Measurements from ENCODE around the gene KCTD17.

GRCh38 chr22:37069319-37069718, 17.8 kb downstream of the KCTD17 start:
- no peak for TF ChIP-seq POLR2A (IDR thresholded peaks at IDR 0.05)
- TF ChIP-seq, protein P1, sequence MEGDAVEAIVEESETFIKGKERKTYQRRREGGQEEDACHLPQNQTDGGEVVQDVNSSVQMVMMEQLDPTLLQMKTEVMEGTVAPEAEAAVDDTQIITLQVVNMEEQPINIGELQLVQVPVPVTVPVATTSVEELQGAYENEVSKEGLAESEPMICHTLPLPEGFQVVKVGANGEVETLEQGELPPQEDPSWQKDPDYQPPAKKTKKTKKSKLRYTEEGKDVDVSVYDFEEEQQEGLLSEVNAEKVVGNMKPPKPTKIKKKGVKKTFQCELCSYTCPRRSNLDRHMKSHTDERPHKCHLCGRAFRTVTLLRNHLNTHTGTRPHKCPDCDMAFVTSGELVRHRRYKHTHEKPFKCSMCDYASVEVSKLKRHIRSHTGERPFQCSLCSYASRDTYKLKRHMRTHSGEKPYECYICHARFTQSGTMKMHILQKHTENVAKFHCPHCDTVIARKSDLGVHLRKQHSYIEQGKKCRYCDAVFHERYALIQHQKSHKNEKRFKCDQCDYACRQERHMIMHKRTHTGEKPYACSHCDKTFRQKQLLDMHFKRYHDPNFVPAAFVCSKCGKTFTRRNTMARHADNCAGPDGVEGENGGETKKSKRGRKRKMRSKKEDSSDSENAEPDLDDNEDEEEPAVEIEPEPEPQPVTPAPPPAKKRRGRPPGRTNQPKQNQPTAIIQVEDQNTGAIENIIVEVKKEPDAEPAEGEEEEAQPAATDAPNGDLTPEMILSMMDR (IDR thresholded peaks at IDR 0.05), result no peak
